ENCODE measurements around the gene PES1. TPM values are rescaled to one million over a fixed set of nuclear protein-coding genes. Genes with fewer than 3 reads are reported as not detected.
"Not testable (repeated sequence)": the region's sequence is repeated elsewhere in the genome, so short reads cannot be mapped to it uniquely, and the experiment has no call there.

Gene PES1
- 10 to 100 TPM; 75.7 to 90.4 TPM for total RNA-seq

- peaks cover 6% of the 10 kb centered on the region for H3K27me3 Mint-ChIP-seq (ENCODE audit: low read depth)
Observed at GRCh38 chr22:30591588-30592359, at the start of gene PES1. Gene PES1 (minus strand): TSS chr22:30591910. CDS start chr22:30591833, 77 bp downstream.

GRCh38 chr22:30640839-30641430, 49.2 kb upstream of the PES1 start:
- H3K9me3 Mint-ChIP-seq, result no peaks in the 10 kb centered on the region
- ATAC-seq (replicated peaks in 1 of 2) (no peak), DNase-seq (no peak)
- no peaks in the 10 kb centered on the region for H3K27me3 Mint-ChIP-seq (ENCODE audit: low read depth)
- no peak overlapping the region for H3K4me3 Mint-ChIP-seq
- peaks cover 50% of the 10 kb centered on the region for H3K4me1 Mint-ChIP-seq (ENCODE audit: low read depth)
- no peak overlapping the region for H3K27ac Mint-ChIP-seq
- H3K36me3 Mint-ChIP-seq (ENCODE audit: insufficient read depth in 2 of 2), result peaks cover 6% of the 10 kb centered on the region in 2 donors

More at GRCh38 chr22:30591588-30592359, at the start of gene PES1:
- peak; percentile 100 for ATAC-seq (replicated peaks in 1 of 2)
- no peak within 1 kb of the TSS for H3K27ac Mint-ChIP-seq
- peaks cover 2 to 5% of the 10 kb centered on the region in 2 donors for H3K36me3 Mint-ChIP-seq (ENCODE audit: insufficient read depth in 2 of 2)
- H3K9me3 Mint-ChIP-seq, result no peaks in the 10 kb centered on the region
- H3K4me3 Mint-ChIP-seq, result no peak within 1 kb of the TSS
- H3K4me1 Mint-ChIP-seq (ENCODE audit: low read depth), result no peaks in the 10 kb centered on the region
- peak; percentile 93 to 95 for DNase-seq

- Mint-ChIP-seq H3K27me3 (ENCODE audit: low read depth) (no peaks in the 10 kb centered on the region), H3K9me3 (no peaks in the 10 kb centered on the region), H3K4me1 (ENCODE audit: low read depth) (peaks cover 50% of the 10 kb centered on the region), H3K4me3 (no peak overlapping the region), H3K36me3 (ENCODE audit: insufficient read depth in 2 of 2) (peaks cover 6 to 7% of the 10 kb centered on the region in 2 donors), H3K27ac (peak overlapping the region; percentile 46)
- DNase-seq (no peak), ATAC-seq (replicated peaks in 1 of 2) (no peak)
Observed at GRCh38 chr22:30640361-30640760, 48.7 kb upstream of the PES1 start.

- DNase-seq, result no peak
- H3K27ac Mint-ChIP-seq, result no peak overlapping the region
- H3K36me3 Mint-ChIP-seq (ENCODE audit: insufficient read depth in 2 of 2), result peaks cover 6 to 7% of the 10 kb centered on the region in 2 donors
Observed at GRCh38 chr22:30637701-30638114, 46.0 kb upstream of the PES1 start.

GRCh38 chr22:30636226-30637077, 44.7 kb upstream of the PES1 start:
- H3K4me1 Mint-ChIP-seq (ENCODE audit: low read depth), result peaks cover 27% of the 10 kb centered on the region
- no peak overlapping the region for H3K27ac Mint-ChIP-seq
- H3K4me3 Mint-ChIP-seq, result peak overlapping the region; percentile 84 to 91
- DNase-seq (peak; percentile 26 to 33), ATAC-seq (replicated peaks in 1 of 2) (no peak)
- peaks cover 6 to 7% of the 10 kb centered on the region in 2 donors for H3K36me3 Mint-ChIP-seq (ENCODE audit: insufficient read depth in 2 of 2)
- H3K9me3 Mint-ChIP-seq, result no peaks in the 10 kb centered on the region
- H3K27me3 Mint-ChIP-seq (ENCODE audit: low read depth), result no peaks in the 10 kb centered on the region

More at GRCh38 chr22:30637701-30638114, 46.0 kb upstream of the PES1 start:
- Mint-ChIP-seq H3K4me3 (peak overlapping the region; percentile 84 to 91), H3K9me3 (no peaks in the 10 kb centered on the region), H3K4me1 (ENCODE audit: low read depth) (peaks cover 36% of the 10 kb centered on the region), H3K27me3 (ENCODE audit: low read depth) (no peaks in the 10 kb centered on the region)
- ATAC-seq (replicated peaks in 1 of 2), result no peak

- DNase-seq (peak; percentile 96 to 99), ATAC-seq (replicated peaks in 1 of 2) (peak; percentile 79 to 80)
- peaks cover 27% of the 10 kb centered on the region for H3K4me1 Mint-ChIP-seq (ENCODE audit: low read depth)
- H3K27me3 Mint-ChIP-seq (ENCODE audit: low read depth), result no peaks in the 10 kb centered on the region
- peak within 1 kb of the TSS; percentile 90 for H3K27ac Mint-ChIP-seq
- peaks cover 6 to 7% of the 10 kb centered on the region in 2 donors for H3K36me3 Mint-ChIP-seq (ENCODE audit: insufficient read depth in 2 of 2)
- no peaks in the 10 kb centered on the region for H3K9me3 Mint-ChIP-seq
- peak within 1 kb of the TSS; percentile 84 to 91 for H3K4me3 Mint-ChIP-seq
Observed at GRCh38 chr22:30635273-30636225, 43.8 kb upstream of the PES1 start, which contains the start of gene SLC35E4. Gene SLC35E4 (plus strand): TSS chr22:30635781. CDS start chr22:30636451, 670 bp downstream.

- Mint-ChIP-seq H3K4me3 (peak overlapping the region; percentile 84 to 91), H3K9me3 (no peaks in the 10 kb centered on the region), H3K27me3 (ENCODE audit: low read depth) (no peaks in the 10 kb centered on the region), H3K36me3 (ENCODE audit: insufficient read depth in 2 of 2) (peaks cover 6 to 7% of the 10 kb centered on the region in 2 donors), H3K4me1 (ENCODE audit: low read depth) (peaks cover 27% of the 10 kb centered on the region), H3K27ac (peak overlapping the region; percentile 90)
- peak; percentile 75 to 76 for ATAC-seq (replicated peaks in 1 of 2)
- peak; percentile 91 to 94 for DNase-seq
Observed at GRCh38 chr22:30634471-30635233, 42.9 kb upstream of the PES1 start.

- H3K4me3 Mint-ChIP-seq; H3K27me3 Mint-ChIP-seq (ENCODE audit: low read depth); ATAC-seq (replicated peaks in 1 of 2); H3K9me3 Mint-ChIP-seq; H3K36me3 Mint-ChIP-seq (ENCODE audit: insufficient read depth in 2 of 2); DNase-seq; H3K27ac Mint-ChIP-seq: not testable (repeated sequence)
- peaks cover 11% of the 10 kb centered on the region for H3K4me1 Mint-ChIP-seq (ENCODE audit: low read depth)
Observed at GRCh38 chr22:30631469-30631868, 39.8 kb upstream of the PES1 start.

GRCh38 chr22:30628491-30628890, 36.8 kb upstream of the PES1 start:
- ATAC-seq (replicated peaks in 1 of 2), result no peak
- Mint-ChIP-seq H3K4me3 (no peak overlapping the region), H3K27me3 (ENCODE audit: low read depth) (no peaks in the 10 kb centered on the region), H3K4me1 (ENCODE audit: low read depth) (no peaks in the 10 kb centered on the region), H3K36me3 (ENCODE audit: insufficient read depth in 2 of 2) (no peaks in the 10 kb centered on the region), H3K27ac (no peak overlapping the region), H3K9me3 (no peaks in the 10 kb centered on the region)
- no peak for DNase-seq

- DNase-seq, result no peak
Observed at GRCh38 chr22:30627471-30627870, 35.8 kb upstream of the PES1 start.

GRCh38 chr22:30626413-30626812, 34.7 kb upstream of the PES1 start:
- no peak overlapping the region for H3K27ac Mint-ChIP-seq
- no peaks in the 10 kb centered on the region for H3K27me3 Mint-ChIP-seq (ENCODE audit: low read depth)
- H3K4me3 Mint-ChIP-seq, result no peak overlapping the region
- DNase-seq (no peak), ATAC-seq (replicated peaks in 1 of 2) (no peak)
- no peaks in the 10 kb centered on the region for H3K9me3 Mint-ChIP-seq
- H3K4me1 Mint-ChIP-seq (ENCODE audit: low read depth), result no peaks in the 10 kb centered on the region
- H3K36me3 Mint-ChIP-seq (ENCODE audit: insufficient read depth in 2 of 2), result no peaks in the 10 kb centered on the region

More at GRCh38 chr22:30627471-30627870, 35.8 kb upstream of the PES1 start:
- H3K4me3 Mint-ChIP-seq, result no peak overlapping the region
- no peaks in the 10 kb centered on the region for H3K36me3 Mint-ChIP-seq (ENCODE audit: insufficient read depth in 2 of 2)
- H3K9me3 Mint-ChIP-seq, result no peaks in the 10 kb centered on the region
- no peak for ATAC-seq (replicated peaks in 1 of 2)
- no peaks in the 10 kb centered on the region for H3K27me3 Mint-ChIP-seq (ENCODE audit: low read depth)
- H3K4me1 Mint-ChIP-seq (ENCODE audit: low read depth), result no peaks in the 10 kb centered on the region
- H3K27ac Mint-ChIP-seq, result no peak overlapping the region
